ENCODE results near the gene RTL10. TPM values are rescaled to one million over a fixed set of nuclear protein-coding genes. Genes with fewer than 3 reads are reported as not detected.

The RTL10 gene
- total RNA-seq, 1 donor from 2014 or later, result 15.0 TPM

DNA sequence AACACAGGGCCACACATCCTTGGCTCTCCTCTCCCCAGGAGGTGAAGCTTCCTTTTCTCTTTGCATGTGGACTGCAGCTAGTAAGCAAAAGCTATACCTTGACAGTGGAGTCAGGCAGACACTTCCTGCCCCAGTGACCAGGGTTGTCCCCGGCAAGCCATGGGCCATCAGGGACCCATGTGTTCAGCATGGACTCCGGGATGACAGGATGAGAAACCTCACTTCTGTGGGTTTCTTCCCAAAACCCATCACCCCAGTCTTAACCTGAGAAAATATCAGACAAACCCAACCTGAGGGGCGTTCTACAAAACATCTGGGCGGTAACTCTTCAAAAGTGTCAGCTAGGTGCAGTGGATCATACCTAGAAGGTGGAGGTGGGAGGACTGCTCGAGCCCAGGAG lies 40.2 kb downstream of the RTL10 start:
- intact Hi-C loops (cut with micrococcal nuclease), result no loop called here

DNA sequence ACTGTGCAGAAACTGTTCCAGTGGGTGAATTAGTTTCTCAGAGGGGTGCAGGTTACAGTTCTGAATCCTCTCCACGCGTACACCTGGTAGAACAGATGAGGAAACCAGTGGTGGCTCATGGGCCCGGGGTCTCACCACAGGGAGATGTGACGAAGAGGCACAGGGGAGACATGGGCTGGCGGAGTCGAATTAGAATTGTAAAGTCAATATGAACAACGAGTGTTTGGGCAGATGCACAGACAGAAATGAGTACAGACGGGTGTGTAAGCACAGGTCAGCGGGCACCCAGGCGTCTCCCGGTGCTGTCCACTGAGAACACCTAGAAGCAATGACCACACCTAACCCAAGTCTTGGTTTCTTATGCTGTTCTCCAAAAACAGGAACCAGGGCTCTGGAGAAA lies 41.8 kb downstream of the RTL10 start:
- intact Hi-C loops (cut with micrococcal nuclease), result no loop called here

DNA sequence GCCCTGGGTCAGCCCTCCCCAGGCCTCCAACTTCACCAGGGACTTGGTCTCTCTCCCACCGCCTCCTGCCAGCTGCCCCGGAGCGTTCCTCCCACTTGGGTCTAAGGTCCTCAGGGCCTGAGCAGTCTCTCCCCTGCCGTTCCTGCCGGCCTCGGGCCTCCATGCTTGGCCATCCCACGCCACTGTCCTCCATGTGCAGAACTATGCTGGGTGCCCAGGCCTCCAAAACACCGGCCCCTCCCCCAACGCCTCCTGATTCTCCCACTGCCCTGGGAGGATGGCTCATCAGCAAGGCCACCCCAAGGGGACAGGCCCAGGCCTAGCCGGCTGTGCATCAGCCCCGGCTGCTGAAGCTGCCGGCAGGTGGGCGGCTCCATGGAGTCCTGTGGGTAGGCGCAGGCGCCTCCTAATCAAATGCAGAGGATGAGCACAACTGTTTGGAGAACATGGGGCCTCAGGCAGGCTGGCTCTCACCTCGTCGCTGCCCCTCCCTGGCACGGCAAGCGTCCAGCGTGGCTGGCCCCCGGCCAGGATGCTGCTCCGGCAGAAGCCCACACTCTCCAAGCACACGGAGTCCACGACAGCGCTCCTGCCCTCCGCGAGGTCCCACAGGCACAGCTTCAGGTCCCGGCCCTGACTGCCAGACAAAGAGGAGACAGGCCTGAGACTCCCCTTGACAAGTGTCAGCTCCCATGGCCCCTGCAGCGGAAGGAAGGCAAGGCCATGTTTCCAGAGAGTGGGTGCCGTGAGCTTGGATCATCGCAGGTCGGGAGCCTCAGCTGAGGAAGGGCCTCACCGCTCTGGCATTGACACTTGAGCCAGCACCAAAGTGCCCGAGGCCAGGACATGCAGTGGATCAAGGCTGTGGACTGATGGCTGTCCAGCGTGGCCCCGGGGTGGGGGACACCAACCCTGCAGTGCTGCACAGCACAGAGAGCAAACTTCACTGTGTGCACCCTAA lies 42.6 kb downstream of the RTL10 start:
- intact Hi-C loops (cut with micrococcal nuclease), result no loop called here

GRCh38 chr22:19811211-19811621 lies 43.5 kb downstream of the RTL10 start:
- intact Hi-C loops (cut with micrococcal nuclease), result no loop called here

- intact Hi-C loops (cut with micrococcal nuclease), result no loop called here
These were observed 44.1 kb downstream of the RTL10 start for GRCh38 chr22:19810381-19811201.

DNA sequence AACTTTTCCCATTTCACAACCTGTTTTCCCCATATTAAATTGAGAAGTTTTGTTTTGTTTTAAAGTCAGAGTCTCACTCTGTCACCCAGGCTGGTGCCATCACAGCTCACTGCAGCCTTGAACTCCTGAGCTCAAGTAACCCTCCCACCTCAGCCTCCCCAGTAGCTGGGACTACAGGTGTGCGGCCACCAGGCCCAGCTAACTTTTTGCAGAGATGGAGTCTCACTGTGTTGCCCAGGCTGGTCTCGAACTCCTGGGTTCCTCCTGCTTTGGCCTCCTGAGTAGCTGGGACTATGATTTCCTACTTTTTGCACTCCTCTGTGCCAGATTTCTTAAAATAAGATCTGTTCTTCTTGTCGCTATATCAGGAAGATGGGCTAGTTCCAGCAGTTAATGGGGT lies 44.9 kb downstream of the RTL10 start:
- intact Hi-C loops (cut with micrococcal nuclease), result no loop called here

DNA sequence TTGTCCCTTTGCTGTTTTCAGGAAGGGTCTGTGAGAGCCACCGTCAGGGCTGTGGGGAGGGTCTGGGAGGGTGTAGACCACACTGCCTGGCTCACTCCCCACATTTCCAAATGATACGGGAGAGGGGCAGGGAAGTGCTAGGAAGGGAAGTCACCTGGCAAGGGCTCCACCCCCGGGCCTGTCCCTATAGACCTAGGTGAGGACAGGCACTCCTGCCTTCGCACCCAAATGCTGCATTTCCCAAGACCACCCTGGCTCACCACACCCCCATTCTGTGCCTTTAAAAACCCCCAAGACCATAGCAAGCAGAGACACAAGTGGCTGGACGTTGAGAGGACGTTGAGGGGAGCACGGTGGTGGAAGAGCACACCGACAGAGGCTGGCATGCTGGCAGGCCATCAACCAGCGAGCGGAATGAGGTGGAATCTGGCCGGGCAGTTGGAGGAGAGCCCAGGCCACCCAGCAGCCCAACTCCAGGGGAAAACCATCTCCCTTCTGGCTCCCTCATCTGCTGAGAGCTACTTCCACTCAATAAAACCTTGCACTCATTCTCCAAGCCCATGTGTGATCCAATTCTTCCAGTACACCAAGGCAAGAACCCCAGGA lies 45.7 kb downstream of the RTL10 start:
- intact Hi-C loops (cut with micrococcal nuclease), result no loop called here

DNA sequence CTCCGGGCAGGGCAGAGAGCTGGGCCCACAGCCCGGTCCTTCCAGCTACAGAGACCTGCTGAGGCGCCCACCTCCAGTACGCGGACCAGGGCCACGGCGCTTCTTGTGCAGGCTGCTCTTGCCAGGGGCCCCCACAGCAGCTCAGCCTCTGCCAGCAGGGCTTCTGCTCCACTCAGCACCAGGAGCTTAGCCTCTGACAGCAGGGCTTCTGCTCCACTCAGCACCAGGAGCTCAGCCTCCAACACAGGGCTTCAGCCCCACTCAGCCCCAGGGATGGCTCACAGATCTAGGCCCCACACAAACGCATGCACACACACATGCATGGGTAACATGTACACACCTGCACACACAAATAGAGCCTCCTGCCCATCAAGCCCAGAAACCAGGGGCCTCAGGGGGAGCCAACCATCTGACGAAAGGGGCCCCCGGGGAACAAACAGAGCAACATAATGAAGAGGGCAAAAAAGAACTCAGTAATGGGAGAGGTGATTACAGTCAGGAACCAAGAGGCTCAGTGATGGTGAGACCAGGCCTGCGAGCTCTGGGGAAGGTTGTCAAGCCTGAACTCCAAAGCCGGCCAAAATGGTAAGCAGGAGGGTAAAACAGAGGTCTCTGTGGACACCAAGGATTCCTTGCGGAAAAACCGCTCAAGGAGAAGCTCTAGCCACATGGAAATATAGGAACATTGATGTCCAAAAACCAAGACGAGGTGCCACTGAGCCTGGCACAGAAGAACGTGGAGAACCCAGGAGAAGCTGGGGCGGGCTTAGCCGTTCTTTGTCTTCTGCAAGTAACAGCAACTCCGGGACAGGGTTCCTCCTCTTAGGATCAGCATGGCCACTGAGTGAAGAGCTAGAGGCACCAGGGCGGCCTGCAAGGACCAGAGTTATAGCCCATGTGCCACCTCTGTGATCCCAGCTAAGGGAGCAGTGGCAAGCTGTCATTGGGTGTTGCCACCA lies 46.5 kb downstream of the RTL10 start:
- intact Hi-C loops (cut with micrococcal nuclease), result no loop called here

GRCh38 chr22:19807161-19807913 lies 47.3 kb downstream of the RTL10 start:
- intact Hi-C loops (cut with micrococcal nuclease), result no loop called here

DNA sequence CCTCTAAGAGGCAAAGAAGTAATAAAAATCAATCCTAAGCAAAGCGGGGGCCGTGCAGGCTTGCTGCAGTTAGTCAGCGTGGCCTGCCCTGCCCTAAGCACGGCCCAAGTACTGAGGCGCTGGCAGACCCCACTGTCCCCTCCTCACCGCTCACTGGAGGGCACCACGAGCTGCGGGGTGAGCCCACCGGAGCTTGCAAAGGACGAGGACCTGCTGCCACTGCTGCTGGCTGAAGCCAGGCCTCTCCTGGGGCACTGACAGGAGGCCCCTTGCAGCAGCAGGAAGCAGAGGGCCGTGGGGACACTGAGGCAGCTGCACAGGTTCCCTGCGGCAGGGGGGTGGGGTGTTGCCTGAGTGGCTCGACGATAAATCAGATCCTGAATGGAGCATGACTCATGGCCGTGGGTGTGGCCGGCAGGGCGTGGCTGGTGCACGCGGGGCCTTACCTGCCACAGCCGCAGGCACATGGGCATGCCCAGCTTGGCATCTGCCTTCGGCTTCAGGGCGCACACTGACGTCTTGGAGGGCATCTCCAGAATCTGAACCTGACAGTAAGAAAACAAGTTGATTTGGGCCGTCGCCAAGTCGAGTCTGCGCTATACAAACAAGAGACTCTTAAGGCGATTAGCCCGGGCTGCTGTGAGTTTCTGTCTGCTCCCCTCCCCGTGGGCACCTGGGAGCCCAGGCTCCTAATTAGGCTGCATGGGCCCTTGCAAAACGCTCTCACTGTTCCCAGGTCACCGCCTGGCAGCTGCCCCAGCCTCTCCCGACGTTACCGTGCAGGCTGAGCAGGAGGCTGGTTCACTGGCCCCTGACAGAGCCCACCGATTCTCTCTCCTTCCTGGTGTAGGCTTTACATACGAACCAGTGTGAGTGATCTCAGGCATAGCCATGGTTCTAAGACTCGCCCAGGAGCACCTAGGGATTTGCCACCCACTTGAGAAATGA lies 48.2 kb downstream of the RTL10 start:
- intact Hi-C loops (cut with micrococcal nuclease), result no loop called here

- intact Hi-C loops (cut with micrococcal nuclease), result no loop called here
These were observed 48.9 kb downstream of the RTL10 start for GRCh38 chr22:19805821-19806212.

Other genes starting within 250 kb of the RTL10 start
- 0.45 TPM in 1 of 2 replicates, not detected in the other for gene SEPTIN5, start 140.4 kb downstream of the RTL10 start, total RNA-seq
- gene GP1BB, start 131.3 kb downstream of the RTL10 start, total RNA-seq, result not detected in 2 replicates
- gene TBX1, start 94.1 kb downstream of the RTL10 start, total RNA-seq, result 0.11 and 0.36 TPM in 2 replicates
- 9.6 and 10.1 TPM in 2 replicates for gene GNB1L, start within 50 bp of the RTL10 start, total RNA-seq
- gene COMT, start 86.9 kb upstream of the RTL10 start, total RNA-seq, result 66.9 and 67.5 TPM in 2 replicates
- 21.3 and 21.7 TPM in 2 replicates for gene TXNRD2, start 86.9 kb upstream of the RTL10 start, total RNA-seq
- 0.75 and 0.84 TPM in 2 replicates for gene ARVCF, start 161.9 kb upstream of the RTL10 start, total RNA-seq
- 39.1 and 43.5 TPM in 2 replicates for gene TANGO2, start 166.2 kb upstream of the RTL10 start, total RNA-seq
- 61.3 and 61.4 TPM in 2 replicates for gene DGCR8, start 225.4 kb upstream of the RTL10 start, total RNA-seq